NCI-H146 treated with DMSO at 0.1 percent for 48 hours (cell line): ENCODE data around the gene SRCIN1.
"Not testable (repeated sequence)": the region's sequence is repeated elsewhere in the genome, so short reads cannot be mapped to it uniquely, and the experiment has no call there.

Source experiments
- DNase-seq: peaks from one replicate; lab custom pipeline; 2025; ENCODE audit not compliant: unreplicated experiment; lab: John Stamatoyannopoulos, UW

Gene SRCIN1

GRCh38 chr17:38605841-38606645 lies at the start of gene SRCIN1:
Gene SRCIN1, minus strand, starts transcription at chr17:38605952. Its CDS starts 247 bp downstream, at chr17:38605705.
- DNase-seq: peak; percentile 36

GRCh38 chr17:38654411-38655398 lies 49.0 kb upstream of the SRCIN1 start:
- no peak for DNase-seq

- DNase-seq: no peak
Observed at GRCh38 chr17:38653679-38654078, 47.9 kb upstream of the SRCIN1 start.

- no peak for DNase-seq
Observed at GRCh38 chr17:38653230-38653629, 47.5 kb upstream of the SRCIN1 start.

GRCh38 chr17:38650653-38651173 lies 45.0 kb upstream of the SRCIN1 start:
- DNase-seq: not testable (repeated sequence)

- DNase-seq: no peak
Observed at GRCh38 chr17:38637951-38638350, 32.2 kb upstream of the SRCIN1 start.

- no peak for DNase-seq
Observed at GRCh38 chr17:38636054-38636453, 30.3 kb upstream of the SRCIN1 start.

GRCh38 chr17:38632334-38632733 lies 26.6 kb upstream of the SRCIN1 start:
- no peak for DNase-seq

GRCh38 chr17:38628441-38628840 lies 22.7 kb upstream of the SRCIN1 start:
- DNase-seq: peak; percentile 61

- DNase-seq: no peak
Observed at GRCh38 chr17:38627957-38628356, 22.2 kb upstream of the SRCIN1 start.

GRCh38 chr17:38626606-38627226 lies 21.0 kb upstream of the SRCIN1 start:
- not testable (repeated sequence) for DNase-seq

- DNase-seq: no peak
Observed at GRCh38 chr17:38625482-38625881, 19.7 kb upstream of the SRCIN1 start.

- not testable (repeated sequence) for DNase-seq
Observed at GRCh38 chr17:38624782-38625355, 19.1 kb upstream of the SRCIN1 start.

- no peak for DNase-seq
Observed at GRCh38 chr17:38621538-38621937, 15.8 kb upstream of the SRCIN1 start.

GRCh38 chr17:38620551-38621277 lies 15.0 kb upstream of the SRCIN1 start:
- no peak for DNase-seq

- no peak for DNase-seq
Observed at GRCh38 chr17:38619937-38620550, 14.3 kb upstream of the SRCIN1 start.

GRCh38 chr17:38619451-38619795 lies 13.7 kb upstream of the SRCIN1 start:
- DNase-seq: no peak

- no peak for DNase-seq
Observed at GRCh38 chr17:38617967-38618760, 12.4 kb upstream of the SRCIN1 start.
